ENCODE results near the gene GPRC5B.

GPRC5B gene

DNA sequence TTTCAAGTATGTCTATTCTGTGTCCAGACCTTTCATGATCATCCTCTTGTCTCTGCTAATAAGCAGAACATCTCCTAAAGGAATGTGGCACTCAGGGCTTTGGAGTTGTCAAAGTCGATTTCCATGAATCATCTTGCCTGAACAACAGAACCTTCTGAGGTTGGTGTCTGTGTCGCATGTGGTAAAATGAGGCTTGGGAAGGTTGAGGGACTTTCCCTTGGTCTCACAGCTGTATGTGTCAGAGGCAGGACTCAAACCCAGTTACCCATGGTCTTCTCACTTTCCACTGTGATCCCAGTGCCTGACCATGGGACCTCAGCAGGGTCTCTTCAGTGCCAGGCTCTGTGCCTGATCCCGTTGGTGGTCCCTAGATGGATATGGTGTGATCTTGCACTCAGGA is 4.2 kb upstream of the GPRC5B start:
- DNase-seq (ENCODE audit: low read depth): no peak
- TF ChIP-seq, protein P1, sequence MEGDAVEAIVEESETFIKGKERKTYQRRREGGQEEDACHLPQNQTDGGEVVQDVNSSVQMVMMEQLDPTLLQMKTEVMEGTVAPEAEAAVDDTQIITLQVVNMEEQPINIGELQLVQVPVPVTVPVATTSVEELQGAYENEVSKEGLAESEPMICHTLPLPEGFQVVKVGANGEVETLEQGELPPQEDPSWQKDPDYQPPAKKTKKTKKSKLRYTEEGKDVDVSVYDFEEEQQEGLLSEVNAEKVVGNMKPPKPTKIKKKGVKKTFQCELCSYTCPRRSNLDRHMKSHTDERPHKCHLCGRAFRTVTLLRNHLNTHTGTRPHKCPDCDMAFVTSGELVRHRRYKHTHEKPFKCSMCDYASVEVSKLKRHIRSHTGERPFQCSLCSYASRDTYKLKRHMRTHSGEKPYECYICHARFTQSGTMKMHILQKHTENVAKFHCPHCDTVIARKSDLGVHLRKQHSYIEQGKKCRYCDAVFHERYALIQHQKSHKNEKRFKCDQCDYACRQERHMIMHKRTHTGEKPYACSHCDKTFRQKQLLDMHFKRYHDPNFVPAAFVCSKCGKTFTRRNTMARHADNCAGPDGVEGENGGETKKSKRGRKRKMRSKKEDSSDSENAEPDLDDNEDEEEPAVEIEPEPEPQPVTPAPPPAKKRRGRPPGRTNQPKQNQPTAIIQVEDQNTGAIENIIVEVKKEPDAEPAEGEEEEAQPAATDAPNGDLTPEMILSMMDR (IDR thresholded peaks at IDR 0.05; ENCODE audit: control insufficient read depth, insufficient read depth, low read depth, low read length, missing control alignments): no peak
- no peak overlapping the region for H3K4me3 ChIP-seq (ENCODE audit: control insufficient read depth, low read depth, low read length)

DNA sequence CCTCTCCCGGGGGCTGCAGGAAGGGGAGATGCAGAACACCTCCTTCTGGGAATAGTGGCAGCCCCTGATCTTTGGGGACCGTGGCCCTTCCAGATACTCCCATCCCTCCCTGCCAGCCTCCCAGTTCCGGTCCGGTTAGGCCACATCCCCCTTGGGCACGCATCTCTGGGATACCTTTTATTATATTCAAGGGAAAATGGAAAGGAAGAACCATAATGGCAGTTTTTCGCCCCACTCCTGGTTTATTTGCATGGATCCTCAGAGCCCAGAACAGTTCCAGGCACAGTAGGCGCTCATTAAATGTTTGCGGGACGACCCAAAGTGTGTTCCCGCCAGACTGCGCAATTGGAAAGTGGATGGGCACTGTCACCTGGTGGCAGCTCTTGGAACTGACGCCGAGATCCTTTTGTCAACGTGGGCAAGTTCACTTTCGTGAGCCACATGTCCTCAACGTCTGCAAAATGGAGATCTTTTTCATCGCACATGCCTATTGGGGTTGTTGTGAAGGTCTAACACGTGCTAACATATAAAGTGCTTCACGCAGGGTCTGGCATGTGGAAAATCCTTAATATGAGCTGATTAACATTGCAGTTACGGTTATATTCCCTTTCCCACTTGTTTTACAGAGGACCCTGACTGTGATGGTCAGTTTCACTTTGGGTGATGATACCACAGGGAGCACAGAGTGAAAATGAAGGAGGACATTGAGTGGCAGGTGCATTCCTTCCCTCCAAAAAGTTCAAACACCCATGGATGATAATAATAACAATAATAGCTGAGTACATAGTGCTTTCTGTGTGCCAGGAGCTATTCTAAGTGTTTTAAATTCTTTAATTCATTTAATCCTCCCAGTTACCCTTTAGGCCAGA is 1.7 kb upstream of the GPRC5B start:
- TF ChIP-seq, protein P1 (IDR thresholded peaks at IDR 0.05; ENCODE audit: control insufficient read depth, insufficient read depth, low read depth, low read length, missing control alignments): peak; percentile 100
- peak; percentile 17 for DNase-seq (ENCODE audit: low read depth)
- no peak overlapping the region for H3K4me3 ChIP-seq (ENCODE audit: control insufficient read depth, low read depth, low read length)

DNA sequence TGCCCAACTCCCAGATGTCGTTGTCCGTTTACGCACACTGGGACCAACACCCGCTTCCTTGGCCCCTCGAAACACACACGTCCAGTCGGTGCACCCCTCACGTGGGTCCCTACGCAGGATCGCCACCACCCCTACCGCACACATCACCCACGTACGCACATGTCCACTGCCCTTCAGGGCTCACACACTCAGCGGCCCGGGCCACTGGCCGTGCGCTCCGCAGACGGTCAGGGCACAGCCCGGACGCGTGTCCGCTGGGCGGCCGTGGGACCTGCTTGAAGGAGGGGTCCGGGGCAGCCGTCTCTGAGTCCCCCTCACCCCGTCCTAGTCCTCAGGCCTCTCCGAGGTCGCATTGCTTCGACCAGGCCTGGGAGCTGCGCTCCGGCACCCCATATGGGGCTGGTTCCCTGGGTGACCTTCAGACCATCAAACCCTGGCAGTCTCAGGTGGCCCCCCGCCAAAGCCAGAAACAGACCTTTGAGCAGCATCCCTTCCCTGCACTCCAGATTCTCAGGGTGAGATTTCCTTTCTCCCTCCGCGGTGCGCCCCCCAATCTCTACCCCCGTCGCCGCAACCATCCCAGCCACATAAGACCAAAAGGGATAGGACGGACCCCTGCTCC is 914 bp upstream of the GPRC5B start:
- no peak for DNase-seq (ENCODE audit: low read depth)
- H3K4me3 ChIP-seq (ENCODE audit: control insufficient read depth, low read depth, low read length): peak overlapping the region; percentile 59
- TF ChIP-seq, protein P1 (IDR thresholded peaks at IDR 0.05; ENCODE audit: control insufficient read depth, insufficient read depth, low read depth, low read length, missing control alignments): no peak

DNA sequence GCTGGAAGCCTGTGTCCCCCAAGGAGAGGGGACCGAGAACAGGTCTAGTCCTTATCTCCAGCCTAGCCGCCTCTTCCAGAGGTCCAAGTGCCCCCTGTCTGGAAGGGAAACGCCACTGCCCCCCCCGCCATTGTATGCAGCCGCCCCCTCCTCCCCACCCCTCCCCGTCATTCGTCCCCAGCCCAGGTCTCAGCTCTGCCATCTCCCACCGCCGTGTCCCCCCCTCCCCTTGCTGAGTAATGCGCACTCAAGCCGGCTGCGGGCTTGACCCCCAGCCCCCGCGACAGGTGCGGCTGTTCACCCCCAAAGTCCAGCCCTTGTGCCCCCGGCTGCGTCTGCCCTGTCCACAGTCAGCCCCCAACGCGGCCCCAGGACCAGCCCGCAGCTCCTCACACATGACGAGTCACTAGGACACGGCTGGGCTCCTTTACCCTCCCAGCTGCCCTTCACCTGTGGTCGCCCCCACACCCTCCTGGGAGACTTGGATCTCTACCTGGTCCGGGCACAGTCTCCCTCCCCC is 622 bp downstream of the GPRC5B start:
- peak overlapping the region; percentile 66 for H3K4me3 ChIP-seq (ENCODE audit: control insufficient read depth, low read depth, low read length)
- no peak for DNase-seq (ENCODE audit: low read depth)
- TF ChIP-seq, protein P1 (IDR thresholded peaks at IDR 0.05; ENCODE audit: control insufficient read depth, insufficient read depth, low read depth, low read length, missing control alignments): no peak

DNA sequence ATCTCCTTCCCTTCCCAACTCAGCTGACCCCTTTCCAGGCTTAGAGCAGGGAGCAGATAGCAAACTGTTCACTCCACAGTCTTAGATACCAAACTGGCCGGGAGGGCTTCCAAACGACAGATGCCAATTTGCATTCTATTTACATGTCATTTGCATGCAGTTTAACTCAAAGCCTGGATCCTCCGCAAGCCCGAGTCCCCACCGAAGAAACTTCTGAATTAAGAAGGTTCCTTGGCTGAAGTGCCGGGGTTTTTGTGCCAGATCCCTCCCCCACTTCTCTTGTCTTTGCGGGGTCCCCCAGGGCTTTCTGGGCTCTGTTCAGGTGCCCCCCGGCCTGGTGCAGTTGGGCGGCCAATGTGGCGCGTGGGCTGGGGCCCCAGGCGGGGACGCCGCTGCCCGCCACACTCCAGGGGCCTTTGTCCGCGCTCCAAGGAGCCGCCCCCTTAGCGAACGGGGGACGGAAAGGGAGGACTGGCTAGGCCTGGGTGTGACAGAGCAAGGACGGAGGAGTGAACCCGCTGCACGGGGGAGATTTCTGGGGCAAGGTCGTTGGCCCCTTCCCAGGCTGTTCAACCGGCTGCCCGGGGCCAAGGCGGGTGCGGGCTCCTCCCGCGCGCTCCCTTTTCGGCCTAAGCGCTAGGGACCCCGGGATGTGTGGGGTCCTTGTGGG is 1.2 kb downstream of the GPRC5B start:
- TF ChIP-seq, protein P1 (IDR thresholded peaks at IDR 0.05; ENCODE audit: control insufficient read depth, insufficient read depth, low read depth, low read length, missing control alignments): no peak
- peak overlapping the region; percentile 66 for H3K4me3 ChIP-seq (ENCODE audit: control insufficient read depth, low read depth, low read length)
- DNase-seq (ENCODE audit: low read depth): no peak

DNA sequence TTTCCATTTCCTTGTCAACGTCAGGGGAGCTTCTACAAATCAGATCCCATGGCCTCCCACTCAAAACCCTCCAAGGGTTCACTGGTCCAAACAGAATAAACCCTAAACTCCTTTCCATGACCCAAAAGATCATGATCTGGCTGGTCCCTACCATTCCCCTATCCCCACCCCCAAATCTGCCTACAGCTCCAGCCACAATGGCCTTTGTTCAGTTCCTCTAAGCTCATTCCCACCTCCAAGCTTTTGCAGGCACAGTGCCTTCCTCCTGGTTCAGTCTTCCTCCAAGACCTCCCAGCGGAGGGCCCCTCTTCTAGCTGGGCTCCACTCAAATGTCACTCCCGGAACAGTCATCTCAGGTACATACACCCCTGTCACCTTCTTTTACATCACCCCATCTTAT is 2.0 kb downstream of the GPRC5B start:
- TF ChIP-seq, protein P1 (IDR thresholded peaks at IDR 0.05; ENCODE audit: control insufficient read depth, insufficient read depth, low read depth, low read length, missing control alignments): no peak
- no peak for DNase-seq (ENCODE audit: low read depth)
- H3K4me3 ChIP-seq (ENCODE audit: control insufficient read depth, low read depth, low read length): no peak overlapping the region
